GM12892 (cell line): ENCODE measurements around the gene IPO11.

ENCODE experiments used
- POLR2A ChIP-seq: IDR thresholded peaks from 2 replicates; pipeline ENCODE4 v1.6.1; 2011; ENCODE audit warnings: low read depth, low read length, control low read depth
- TAF1 ChIP-seq: IDR thresholded peaks from 2 replicates; pipeline ENCODE4 v1.6.1; 2011; ENCODE audit warnings: low read depth, mild to moderate bottlenecking, control low read depth, low read length, borderline replicate concordance

GRCh38 chr5:62564101-62564500 lies 151.5 kb downstream of the IPO11 start:
- TF ChIP-seq TAF1 = no peak
- no peak for TF ChIP-seq POLR2A
